NCI-H446 (cell line): Measurements from ENCODE around the gene LUZP1.

Source experiments
- DNase-seq, 2 experiments: peaks; one replicate each; lab custom pipeline; 2025; lab: John Stamatoyannopoulos, UW

LUZP1 gene

DNA sequence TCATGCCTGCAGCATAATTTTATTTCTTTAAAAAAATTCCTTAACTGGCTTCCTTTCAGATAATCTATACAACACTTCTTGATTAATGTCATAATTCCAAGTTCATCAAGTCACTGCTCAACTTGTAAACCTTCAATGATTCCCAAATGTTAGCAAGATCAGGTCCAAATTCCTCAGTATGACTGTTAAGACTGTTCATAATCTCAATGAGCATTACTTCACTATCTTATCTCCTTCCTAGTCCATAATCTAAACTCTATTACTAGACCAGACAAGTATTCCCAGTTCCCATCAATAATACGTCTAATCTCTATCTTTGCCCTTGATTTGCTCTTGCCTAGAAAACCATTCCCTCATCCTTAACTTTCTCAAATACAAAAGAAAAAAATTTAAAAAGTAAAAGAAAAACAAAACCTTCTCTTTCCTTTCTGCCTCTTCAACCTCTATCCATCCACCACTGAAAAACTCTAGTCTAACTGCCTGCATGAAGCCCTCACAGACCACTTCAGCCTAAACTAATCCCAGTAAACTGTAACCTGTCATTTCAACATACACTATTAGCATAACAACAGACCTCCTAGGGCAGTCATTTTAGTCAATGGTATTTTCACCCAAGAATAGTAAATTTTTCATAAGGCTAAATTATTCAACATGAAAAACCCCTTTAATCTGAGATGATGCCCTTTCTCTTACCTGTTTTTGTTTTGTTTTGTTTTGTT is 15.5 kb downstream of the LUZP1 start:
- no peak for DNase-seq

DNA sequence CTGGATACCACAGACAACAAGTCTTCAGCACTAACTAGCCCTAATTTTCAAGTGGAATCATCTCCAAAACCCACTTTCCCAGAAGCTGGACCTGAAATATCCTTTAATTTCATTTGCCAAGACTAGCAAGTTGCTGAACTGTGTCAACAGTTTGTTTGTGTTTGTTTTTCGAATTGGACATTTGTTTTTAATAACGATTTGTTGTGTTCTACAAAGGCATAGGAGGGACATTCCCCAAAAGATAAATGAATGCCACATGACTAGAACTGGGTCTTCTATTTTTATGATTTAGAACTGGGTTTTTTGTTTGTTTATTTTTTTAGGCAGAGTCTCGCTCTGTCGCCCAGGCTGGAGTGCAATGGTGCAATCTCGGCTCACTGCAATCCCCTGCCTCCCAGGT is 17.9 kb downstream of the LUZP1 start:
- DNase-seq: no peak

DNA sequence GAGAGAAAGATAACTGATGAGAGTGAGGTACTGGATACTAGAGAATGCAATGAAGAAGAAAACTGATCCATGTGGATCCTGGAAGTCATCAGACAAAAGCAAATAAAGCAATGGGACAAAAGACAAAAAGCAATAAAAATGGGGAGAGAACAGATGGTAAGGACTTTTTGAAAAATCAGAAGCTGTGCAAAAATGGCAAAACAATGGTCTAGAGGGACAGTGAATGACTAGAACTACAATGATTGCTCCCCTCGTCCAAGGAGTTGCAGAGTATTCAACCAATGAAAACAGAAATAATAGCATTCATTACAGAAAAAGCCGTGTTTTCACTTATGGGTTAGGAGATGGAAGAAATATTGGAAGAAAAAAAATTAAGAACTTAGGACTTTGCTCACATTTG is 18.5 kb downstream of the LUZP1 start:
- DNase-seq: peak in 1 of 2 experiments; percentile 33

DNA sequence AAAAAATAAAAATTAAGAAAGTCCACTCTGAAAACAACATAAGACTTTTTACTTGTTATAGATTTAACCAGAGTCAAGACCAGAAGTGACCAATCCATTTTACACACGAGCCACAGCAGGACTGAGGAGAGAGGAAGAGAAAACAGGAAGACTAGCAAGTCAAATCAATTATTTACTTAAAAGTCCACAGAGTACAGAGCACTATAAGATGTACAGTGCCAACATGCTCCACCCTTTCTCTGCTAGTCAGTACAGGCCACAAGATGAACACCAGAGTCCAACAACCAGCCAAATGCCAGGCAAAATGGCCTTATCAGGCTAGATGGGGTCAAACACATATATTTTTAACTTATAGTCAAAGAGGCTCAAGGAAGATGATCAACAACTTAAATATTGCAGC is 19.5 kb downstream of the LUZP1 start:
- no peak for DNase-seq

DNA sequence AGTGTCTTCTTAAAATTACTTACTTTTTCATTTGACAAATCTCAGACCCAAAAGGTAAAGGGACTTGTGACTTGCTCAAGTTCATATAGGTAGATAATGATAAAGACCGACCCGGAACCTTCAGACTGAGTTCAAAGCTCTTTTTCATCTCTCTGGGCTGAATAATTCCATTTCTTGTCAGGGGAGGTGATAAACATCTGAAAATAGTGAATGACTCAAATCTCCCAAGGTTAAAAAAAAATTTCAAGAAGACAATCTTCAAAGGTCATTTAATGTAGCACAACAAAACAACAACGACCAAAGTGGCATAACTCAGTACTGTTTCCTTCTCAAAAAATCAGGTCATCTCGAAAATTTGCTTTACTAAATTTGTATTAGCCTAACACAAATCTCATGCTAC is 20.6 kb downstream of the LUZP1 start:
- no peak for DNase-seq

DNA sequence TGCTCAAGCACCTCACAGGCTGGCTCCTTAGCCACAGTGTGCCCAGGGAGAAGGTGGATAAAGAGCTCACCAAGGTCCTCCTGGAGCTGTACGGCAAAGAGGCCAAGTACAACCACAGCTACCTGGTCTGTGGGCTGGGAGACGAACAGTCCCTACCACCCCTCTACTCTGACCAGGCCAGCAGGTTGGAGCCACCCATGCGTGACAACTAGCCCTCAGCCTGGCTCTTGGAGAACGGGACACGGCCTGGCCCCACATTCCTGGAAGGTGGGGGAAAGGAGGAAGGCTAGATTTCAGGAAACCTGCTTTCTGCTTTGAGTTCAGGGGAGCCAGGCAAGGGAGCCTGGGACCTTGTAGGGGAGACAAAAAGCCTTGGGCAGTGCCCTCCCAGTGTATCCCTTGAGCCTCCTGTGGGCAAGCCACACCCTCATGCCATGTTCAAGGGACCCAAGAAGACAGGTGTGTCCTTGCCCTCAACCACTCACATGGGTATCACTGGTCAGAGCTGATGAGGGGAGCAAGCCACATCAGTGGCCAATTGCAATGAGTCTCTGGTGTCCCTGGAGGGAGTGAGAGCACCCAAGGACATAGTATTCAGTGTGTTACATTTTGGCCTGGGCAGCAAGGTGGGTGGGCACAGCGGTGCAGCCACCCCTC is 27.6 kb downstream of the LUZP1 start:
- DNase-seq: no peak

DNA sequence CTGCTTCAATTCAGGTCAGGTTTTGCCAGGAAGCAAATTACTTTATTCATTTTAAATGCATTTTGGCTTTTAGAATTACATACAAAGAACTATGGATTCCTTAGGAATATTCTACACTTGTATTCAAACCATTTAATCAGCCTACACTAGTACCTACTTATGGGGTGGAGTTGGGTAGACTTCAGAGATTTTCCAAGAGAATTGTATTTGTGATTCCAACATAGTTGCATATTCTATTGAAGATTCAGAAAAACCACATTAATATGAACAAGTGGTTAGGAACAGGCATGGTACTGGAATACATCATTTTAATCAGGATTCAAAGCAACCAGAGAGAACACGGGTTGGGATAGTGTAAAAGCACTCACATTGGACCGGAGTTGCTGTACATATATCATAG is 33.4 kb downstream of the LUZP1 start:
- DNase-seq: no peak

DNA sequence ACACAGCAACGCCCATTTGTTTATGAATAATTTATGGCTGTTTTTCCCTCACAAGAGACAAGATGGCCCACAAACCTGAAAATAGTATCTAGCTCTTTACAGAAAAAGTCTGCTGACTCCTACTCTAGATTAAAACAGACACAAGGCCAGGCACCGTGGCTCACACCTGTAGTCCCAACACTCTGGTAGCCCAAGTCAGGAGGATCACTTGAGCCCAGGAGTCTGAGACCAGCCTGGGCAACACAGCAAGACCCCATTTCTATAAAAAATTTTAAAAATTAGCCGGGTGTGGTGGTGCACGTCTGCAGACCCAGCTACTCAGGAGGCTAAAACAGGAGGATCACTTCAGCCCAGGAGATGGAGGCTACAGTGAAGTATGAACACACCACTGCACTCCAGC is 34.6 kb downstream of the LUZP1 start:
- no peak for DNase-seq

DNA sequence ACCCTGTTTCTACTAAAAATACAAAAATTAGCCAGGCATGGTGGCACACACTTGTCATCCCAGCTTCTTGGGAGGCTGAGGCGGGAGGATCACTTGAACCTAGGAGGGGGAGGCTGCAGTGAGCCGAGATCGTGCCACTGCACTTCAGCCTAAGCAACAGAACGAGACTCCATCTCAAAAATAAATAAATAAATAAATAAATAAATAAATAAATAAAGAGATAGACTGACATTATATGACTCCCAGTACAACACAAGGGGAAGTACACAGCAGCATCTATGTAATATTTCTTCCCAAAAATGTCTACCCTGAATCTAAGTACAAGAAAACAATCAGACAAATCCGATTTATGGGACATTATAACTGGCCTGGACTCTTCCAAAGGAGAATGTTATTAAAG is 35.1 kb downstream of the LUZP1 start:
- no peak for DNase-seq

DNA sequence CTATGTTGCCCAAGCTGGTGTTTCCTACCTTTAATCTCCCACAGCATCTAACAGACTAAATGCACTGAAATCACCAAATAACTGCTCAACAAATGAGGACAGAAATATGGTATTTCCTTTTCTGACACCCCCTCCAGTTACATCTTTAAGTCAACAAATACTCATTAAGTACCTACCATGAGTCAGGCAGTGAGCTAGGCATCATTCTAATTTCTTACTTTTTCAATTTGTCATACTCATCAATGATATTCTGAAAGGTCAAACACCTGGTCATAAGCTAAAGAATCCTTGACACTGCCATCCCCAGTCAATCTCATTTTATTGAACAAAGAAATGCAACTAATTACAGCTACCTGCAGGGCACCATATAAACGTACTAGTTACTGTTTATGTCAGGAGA is 36.6 kb downstream of the LUZP1 start:
- DNase-seq: no peak

DNA sequence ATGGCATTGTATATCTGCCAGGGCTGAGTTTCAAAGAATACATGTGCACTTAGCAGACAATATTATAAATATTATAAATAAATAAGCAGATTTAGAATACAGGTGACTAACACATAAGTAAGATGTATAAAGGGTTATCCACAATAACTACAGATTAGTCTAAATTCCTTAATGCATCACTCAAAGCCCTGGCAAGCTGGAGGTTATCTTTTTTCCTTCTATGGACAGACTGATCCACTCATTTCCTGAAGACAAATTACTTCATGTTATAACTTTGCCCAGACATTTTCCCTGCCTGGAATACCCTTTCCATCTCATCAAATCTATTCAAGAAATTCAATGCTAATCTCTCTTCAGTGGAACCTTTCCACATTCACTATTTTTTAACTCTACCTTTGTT is 38.8 kb downstream of the LUZP1 start:
- no peak for DNase-seq

DNA sequence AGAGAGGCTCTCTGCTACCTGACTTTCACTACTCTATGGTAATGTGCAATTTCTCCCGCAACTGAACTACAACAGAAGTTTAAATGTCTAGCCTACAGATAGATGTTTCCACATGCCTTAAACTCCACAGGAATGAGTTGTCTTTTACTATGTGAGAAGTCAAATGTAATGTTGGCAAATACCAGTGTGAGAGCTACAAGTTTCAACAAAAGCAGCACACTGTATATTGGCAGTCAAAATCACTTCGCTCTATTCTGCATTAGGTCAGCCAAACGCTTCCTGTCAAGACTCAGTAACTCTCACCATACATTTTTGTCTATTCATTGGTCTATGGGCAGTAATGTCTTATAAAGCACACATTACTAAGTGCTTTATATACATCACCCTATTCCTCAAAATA is 41.9 kb downstream of the LUZP1 start:
- no peak for DNase-seq

DNA sequence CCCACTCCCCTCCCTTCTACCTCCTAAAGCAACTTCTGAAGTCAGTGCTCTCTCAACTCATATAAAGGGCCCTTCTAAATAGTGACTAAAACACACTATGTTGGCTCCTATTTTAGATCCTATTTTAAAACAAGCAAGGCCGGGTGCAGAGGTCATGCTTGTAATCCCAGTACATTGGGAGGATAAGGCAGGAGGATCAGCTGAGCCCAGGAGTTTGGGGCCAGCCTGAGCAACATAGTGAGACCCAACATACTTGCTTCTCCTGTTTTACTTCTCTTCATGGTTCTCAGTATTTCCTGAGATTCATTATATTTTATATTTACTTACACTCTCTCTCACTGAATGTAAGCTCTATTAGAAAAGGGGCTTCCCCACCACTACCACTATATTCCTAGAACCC is 42.5 kb downstream of the LUZP1 start:
- no peak for DNase-seq

DNA sequence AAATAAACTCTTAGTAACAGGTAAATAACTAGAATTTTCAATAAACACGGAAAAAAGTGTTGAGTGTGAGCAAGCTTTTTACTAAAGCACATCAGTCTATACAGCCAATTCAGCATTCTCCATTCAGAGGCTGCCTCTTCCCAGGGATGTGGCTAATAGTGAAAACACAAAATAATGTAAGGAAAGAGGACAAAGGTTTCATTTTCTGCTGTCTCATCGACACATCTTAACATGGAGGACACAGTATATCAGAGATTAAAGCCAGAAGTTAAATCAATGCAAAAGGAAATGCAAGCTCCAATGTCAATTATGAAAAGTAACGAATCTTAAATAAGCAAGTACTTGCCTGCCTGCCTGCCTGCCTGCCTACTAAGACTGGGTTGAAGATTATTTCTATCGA is 43.2 kb downstream of the LUZP1 start:
- DNase-seq: no peak

DNA sequence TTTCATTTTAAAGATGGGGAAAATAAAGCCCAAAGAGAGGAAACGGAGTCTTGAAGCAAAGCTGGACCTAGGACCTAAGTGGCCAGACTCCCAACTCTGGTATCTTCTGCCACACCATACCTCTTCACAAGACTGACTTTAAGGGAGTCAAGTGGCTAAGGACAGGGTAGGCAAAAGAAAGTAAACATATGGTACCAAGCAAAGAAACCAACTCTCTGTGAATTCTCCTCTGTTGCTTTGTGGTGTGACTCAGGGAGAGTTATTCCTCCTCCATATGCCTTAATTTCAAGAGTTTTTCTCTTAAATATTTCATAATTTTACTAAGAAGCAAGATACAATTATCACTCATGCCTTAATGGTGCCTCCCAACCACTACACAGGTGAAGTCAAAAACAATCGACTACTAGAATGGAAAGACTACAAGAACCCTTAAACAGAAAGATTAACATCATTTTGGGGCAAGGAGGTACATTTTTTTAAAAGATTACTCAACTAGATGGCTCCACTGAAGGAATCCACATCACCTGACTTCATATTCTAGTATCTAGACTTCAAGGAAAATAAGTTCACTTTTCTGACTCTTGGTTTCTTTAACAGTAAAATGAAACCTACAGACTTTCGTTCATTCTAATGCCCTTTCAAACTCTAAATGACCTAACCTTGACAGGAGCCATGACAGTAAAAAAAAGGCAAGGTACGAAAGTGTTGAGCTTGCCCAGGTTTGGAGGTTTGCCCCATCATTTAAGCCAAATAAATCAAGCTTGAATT is 44.2 kb downstream of the LUZP1 start:
- DNase-seq: no peak

DNA sequence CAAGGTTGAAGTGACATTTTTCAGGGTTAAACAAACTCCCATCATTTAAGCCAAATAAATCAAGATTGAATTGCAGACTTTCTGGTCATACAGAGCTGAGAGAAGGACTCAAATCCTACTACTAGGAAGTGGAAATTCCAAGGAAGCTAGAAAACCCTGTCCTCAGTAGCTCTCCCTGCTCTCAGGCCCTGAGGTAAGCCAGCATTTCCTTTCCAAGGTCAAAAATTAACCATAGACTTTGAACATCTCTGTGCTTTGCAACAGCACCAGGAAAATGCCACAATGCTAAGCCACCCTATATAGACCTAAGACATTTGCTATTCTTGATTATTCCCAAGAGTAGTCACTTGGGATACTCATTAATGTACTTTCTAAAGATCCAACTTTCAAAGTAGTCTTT is 45.1 kb downstream of the LUZP1 start:
- no peak for DNase-seq

DNA sequence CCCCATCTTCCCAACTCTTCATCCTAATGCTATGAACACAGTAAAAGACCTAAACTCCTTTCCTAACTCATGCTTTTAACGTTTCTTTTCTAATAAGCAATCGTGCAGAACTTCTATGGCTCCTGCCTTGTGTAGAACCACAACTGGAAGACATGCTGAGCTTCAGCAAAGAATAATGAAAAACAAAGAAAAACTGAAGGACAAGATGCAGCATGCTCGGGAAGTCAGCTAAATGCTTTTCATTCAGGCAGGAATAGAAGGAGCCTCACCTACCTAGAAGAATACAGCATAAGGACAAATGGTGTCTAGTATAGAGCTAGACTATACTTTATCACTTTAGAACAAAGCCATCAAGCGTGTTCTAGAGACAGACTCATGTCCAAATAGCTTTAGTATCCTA is 45.9 kb downstream of the LUZP1 start:
- no peak for DNase-seq

DNA sequence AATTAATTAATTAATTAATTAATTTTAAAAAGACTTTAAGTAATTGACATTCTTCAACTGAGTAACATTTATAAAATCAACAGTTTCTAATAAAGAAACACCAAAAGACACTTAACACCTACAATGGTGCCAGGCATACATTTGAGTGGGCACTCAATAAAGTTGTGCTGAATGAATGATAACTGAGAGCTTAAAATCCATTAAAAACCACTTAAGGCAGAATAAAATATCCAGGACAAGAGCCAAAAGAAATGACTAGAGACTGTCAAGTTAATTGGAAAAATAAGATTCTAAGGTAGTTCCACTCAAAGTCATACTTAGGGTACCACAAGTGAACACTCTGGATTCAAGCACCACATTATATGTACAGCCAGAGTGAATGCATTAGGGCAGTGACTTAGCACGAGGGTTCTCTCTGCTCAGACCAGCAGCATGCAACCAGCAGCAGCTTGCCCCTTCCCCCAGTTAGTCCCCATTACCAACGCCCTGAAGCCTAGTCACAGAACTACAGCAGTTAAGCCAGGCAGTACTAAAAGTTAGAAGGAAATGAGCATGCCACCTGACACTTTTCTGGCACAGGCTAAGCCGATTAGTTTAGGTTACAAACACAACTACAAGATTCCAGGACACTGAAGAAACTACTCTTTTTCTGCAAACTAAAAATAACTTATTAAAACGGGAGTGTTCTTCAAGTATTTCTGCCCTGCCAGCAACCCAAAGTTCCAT is 46.5 kb downstream of the LUZP1 start:
- DNase-seq: peak in 1 of 2 experiments; percentile 18

DNA sequence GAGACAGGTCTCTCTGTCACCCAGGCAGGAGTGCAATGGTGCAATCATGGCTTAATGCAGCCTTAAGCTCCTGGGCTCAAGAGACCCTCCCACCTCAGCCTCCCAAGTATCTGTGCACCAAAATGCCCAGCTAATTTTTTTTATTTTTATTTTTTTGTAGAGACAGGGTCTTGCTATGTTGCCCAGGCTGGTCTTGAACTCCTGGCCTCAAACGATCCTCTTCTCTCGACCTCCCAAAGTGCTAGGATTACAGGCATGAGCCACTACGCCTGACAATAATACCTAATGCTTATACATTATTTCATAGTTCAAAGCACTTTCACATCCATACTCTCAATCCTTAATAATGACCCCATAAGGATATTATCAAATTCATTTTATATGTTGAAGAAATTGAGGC is 48.3 kb downstream of the LUZP1 start:
- DNase-seq: no peak

DNA sequence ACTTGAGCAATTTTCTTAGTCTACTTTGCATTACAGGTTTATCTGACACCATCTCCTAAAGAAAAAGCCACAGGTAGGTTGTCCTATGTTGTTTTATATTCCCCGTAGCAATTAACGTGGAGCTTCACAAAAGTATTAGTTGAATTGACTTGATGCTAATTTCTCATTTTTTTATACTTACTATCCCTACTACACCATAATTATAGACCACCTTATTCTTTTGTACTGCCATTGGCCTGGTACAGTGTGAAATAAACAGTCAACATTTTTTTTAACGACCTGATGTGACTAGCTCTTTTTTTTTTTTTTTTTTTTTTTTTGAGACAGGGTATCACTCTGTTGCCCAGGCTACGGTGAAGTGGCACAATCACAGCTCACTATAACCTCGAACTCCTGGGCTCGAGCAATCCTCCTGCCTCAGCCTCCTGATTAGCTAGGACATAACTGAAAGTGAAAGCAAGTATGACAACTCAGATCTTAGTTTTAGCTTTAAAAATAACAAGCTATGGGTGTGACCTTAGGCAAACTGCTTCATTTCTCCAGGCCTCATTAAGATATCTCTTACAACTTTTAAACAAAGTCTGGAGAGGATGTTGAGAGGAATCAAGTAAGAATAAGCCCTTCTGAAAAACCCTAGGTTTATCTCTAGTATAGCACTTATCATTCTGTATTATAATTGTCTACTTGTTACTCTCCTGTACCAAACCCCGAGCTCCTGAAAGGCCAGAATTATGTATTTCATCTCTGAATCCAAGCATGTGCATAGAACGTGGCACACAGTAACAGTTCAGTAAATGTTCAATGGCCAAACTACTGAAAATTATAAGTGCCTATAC is 49.5 kb downstream of the LUZP1 start:
- DNase-seq: no peak

DNA sequence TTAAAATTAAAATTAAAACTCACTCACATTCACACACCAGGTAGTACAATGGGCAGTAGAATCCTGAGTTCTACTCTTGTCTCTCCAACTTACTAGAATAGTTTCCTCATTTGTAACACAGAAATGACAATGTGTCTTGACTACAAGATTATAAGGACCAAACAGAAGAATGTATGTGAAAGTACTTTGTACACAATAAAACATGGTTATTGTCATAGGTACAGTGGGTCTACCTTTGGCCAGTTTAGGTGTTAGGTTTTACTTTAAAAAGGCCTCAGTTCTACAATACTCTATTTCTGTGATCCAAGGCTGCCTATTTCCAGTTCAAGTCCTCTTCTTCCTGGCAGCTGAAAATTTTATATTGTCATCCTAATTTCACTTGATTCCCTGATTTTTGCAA is 50.2 kb downstream of the LUZP1 start:
- no peak for DNase-seq
